HepG2 (cell line): ENCODE measurements around the gene RPRD1A. TPM values are rescaled to one million over a fixed set of nuclear protein-coding genes. Genes with fewer than 3 reads are reported as not detected.

ENCODE experiments used
- CEBPZ ChIP-seq: IDR thresholded peaks from 2 replicates; pipeline ENCODE4 v1.6.1; 2012; ENCODE audit warnings: low read length, improper control_type of control experiment
- FOXJ3 ChIP-seq: sonication (generic); formaldehyde crosslinking; IDR thresholded peaks from 2 replicates; pipeline ENCODE4 v1.4.0; 2020; ENCODE audit warnings: missing genetic modification reagents, mild to moderate bottlenecking, borderline replicate concordance
- HMGXB4 ChIP-seq, 2 experiments: sonication (generic) in 1 of 2; formaldehyde crosslinking in 1 of 2; IDR thresholded peaks; 2 replicates each; pipeline versions ENCODE4 v1.4.0 to v1.6.1; 2018 to 2020; ENCODE audit warnings: missing genetic modification reagents in 2 of 2, borderline replicate concordance in 1 of 2, low read depth in 1 of 2, mild to moderate bottlenecking in 1 of 2, missing biosample characterization in 1 of 2
- HNRNPLL ChIP-seq: fragments of 200-400 bp; formaldehyde crosslinking; IDR thresholded peaks from 2 replicates; pipeline ENCODE4 v1.6.1; 2017; ENCODE audit warnings: mild to moderate bottlenecking, low read depth, low read length; ENCODE audit not compliant: poor library complexity, severe bottlenecking
- MXD3 ChIP-seq: IDR thresholded peaks from 2 replicates; pipeline ENCODE4 v1.6.1; 2016; ENCODE audit warnings: mild to moderate bottlenecking, missing biosample characterization, missing genetic modification reagents
- PLRG1 ChIP-seq: fragments of 450-650 bp; conservative IDR thresholded peaks from 2 replicates; pipeline ENCODE4 v1.6.1; 2016
- POGZ ChIP-seq: sonication (generic); formaldehyde crosslinking; IDR thresholded peaks from 2 replicates; pipeline ENCODE4 v1.4.0; 2020; ENCODE audit warnings: mild to moderate bottlenecking, missing genetic modification reagents
- SUZ12 ChIP-seq: fragments of 150-350 bp; IDR thresholded peaks from 2 replicates; pipeline ENCODE4 v1.6.1; 2014; ENCODE audit warnings: low read depth, low read length
- THRA ChIP-seq: sonication (generic); formaldehyde crosslinking; IDR thresholded peaks from 2 replicates; pipeline ENCODE4 v1.4.0; 2020; ENCODE audit warnings: missing genetic modification reagents, borderline replicate concordance
- YEATS2 ChIP-seq: sonication (generic); formaldehyde crosslinking; IDR thresholded peaks from 2 replicates; pipeline ENCODE4 v1.4.0; 2020; ENCODE audit warnings: missing genetic modification reagents, borderline replicate concordance
- YY1 ChIP-seq: IDR thresholded peaks from 2 replicates; pipeline ENCODE4 v1.6.1; 2011; ENCODE audit warnings: low read length, low read depth, moderate library complexity, mild to moderate bottlenecking; ENCODE audit not compliant: insufficient read depth, insufficient replicate concordance
- ZBTB46 ChIP-seq: sonication (generic); formaldehyde crosslinking; IDR thresholded peaks from 2 replicates; pipeline ENCODE4 v1.4.0; 2020; ENCODE audit warnings: mild to moderate bottlenecking, missing genetic modification reagents, borderline replicate concordance
- ZFP36L1 ChIP-seq: sonication (generic); formaldehyde crosslinking; IDR thresholded peaks from 2 replicates; pipeline ENCODE4 v1.8.0; 2022; ENCODE audit warnings: mild to moderate bottlenecking, missing genetic modification reagents, moderate library complexity
- ZNF138 ChIP-seq: sonication (generic); formaldehyde crosslinking; IDR thresholded peaks from 2 replicates; pipeline ENCODE4 v1.5.0; 2020; ENCODE audit warnings: mild to moderate bottlenecking, low read depth, missing genetic modification reagents
- ZSCAN25 ChIP-seq: sonication (generic); formaldehyde crosslinking; IDR thresholded peaks from 2 replicates; pipeline ENCODE4 v1.8.0; 2022; ENCODE audit warnings: mild to moderate bottlenecking, missing genetic modification reagents
- ZZZ3 ChIP-seq: sonication (generic); formaldehyde crosslinking; IDR thresholded peaks from 2 replicates; pipeline ENCODE4 v1.4.0; 2020; ENCODE audit warnings: missing genetic modification reagents, mild to moderate bottlenecking, borderline replicate concordance
- polyA plus RNA-seq, 8 experiments: library from polyadenylated mRNA; depleted of rRNA in 3 of 8; stranded (reverse) in 7 of 8; unstranded in 1 of 8; fragments of >200 nt; fragmentation: Illumina TruSeq in 4 of 8; extraction: Trizol in 4 of 8; gene quantifications; 2 replicates each; pipeline versions ENCODE4 v1.2.1 to v1.2.3, GENCODE V29; 2011 to 2016; ENCODE audit warnings: low read depth in 4 of 8, missing spikeins in 1 of 8, mixed read lengths in 1 of 8; ENCODE audit not compliant: insufficient read depth in 1 of 8
- total RNA-seq, 5 experiments: library from RNA; depleted of rRNA; stranded (reverse); fragments of >200 nt; fragmentation: Illumina TruSeq; extraction: Trizol; gene quantifications; 2 replicates each; pipeline ENCODE4 v1.2.3, GENCODE V29; 2016; ENCODE audit warnings: low read depth in 1 of 5

The RPRD1A gene
- total and polyA plus RNA-seq, 2 of the 13 experiments (the other 11 are each of a cell fraction or from before 2014, with no cell fraction given), result 42.5 to 78.2 TPM

GRCh38 chr18:36067055-36067957, at the start of gene RPRD1A (continued):
- TF ChIP-seq CEBPZ, result no peak
- TF ChIP-seq POGZ, result peak; percentile 99
- peak; percentile 75 to 76; a peak in 3 of 4 replicates for TF ChIP-seq HMGXB4 (CRISPR knock-in tag; IDR thresholded peaks at IDR 0.05; ENCODE audit: borderline replicate concordance in 1 of 2, low read depth in 1 of 2)
- TF ChIP-seq SUZ12, result no peak
- TF ChIP-seq HNRNPLL, result peak; percentile 77
- no peak for TF ChIP-seq PLRG1
- TF ChIP-seq YY1, result peak; percentile 96
- TF ChIP-seq MXD3 (CRISPR knock-in tag), result no peak
- TF ChIP-seq FOXJ3 (CRISPR knock-in tag), result no peak
- TF ChIP-seq ZNF138 (CRISPR knock-in tag), result no peak
- peak; percentile 89; the same call in 1 of the 2 replicates for TF ChIP-seq YEATS2 (CRISPR knock-in tag)
- no peak for TF ChIP-seq ZSCAN25 (CRISPR knock-in tag)
- TF ChIP-seq ZZZ3, result peak; percentile 54; the same call in 1 of the 2 replicates
- TF ChIP-seq THRA, result 0 out of 2 replicates have a peak, but pooled peaks have one; percentile 14
- 0 out of 2 replicates have a peak, but pooled peaks have one; percentile 35 for TF ChIP-seq ZFP36L1
- TF ChIP-seq ZBTB46 (CRISPR knock-in tag), result no peak
